ENCODE results near the gene FNTB. TPM values are rescaled to one million over a fixed set of nuclear protein-coding genes. Genes with fewer than 3 reads are reported as not detected.

FNTB gene
- total and polyA plus RNA-seq, 2 donors (not counting 3 experiments of a cell fraction or from before 2014, with no cell fraction given): 21.0 to 21.6 TPM

GRCh38 chr14:64944041-64944440 is 42.7 kb upstream of the FNTB start:
- intact Hi-C loops (cut with micrococcal nuclease) (no loop called here), dilution Hi-C loops (cut with MboI; ENCODE audit: extremely low pct_ligation_motif_present, low sequenced_read_pairs) (no loop called here)
- Histone ChIP-seq H2AFZ (ENCODE audit: low read depth, low read length) (no peak overlapping the region), H3K36me3 (ENCODE audit: control insufficient read depth in 2 of 2, extremely low read depth in 1 of 2, insufficient read depth in 2 of 2, low read length in 2 of 2) (peaks cover 0 to 11% of the 10 kb centered on the region in 2 experiments), H3K9me3 (replicated peaks; ENCODE audit: control insufficient read depth, insufficient read depth, low read length) (no peaks in the 10 kb centered on the region), H3K27ac (ENCODE audit: insufficient read depth, low read depth, low read length) (no peak overlapping the region), H3K4me3 (replicated peaks in 1 of 3; ENCODE audit: insufficient read depth in 1 of 3, low read depth in 1 of 3, low read length in 3 of 3) (no peak overlapping the region), H3K4me1 (ENCODE audit: control insufficient read depth, extremely low read depth, insufficient read depth, low read length) (no peaks in the 10 kb centered on the region), H3K4me2 (ENCODE audit: insufficient read depth, low read length) (no peak overlapping the region), H3K27me3 (ENCODE audit: control insufficient read depth in 2 of 2, insufficient read depth in 2 of 2, low read length in 2 of 2) (no peaks in the 10 kb centered on the region), H3K79me2 (ENCODE audit: control insufficient read depth, insufficient read depth, low read length) (no peaks in the 10 kb centered on the region), H3K9ac (replicated peaks; ENCODE audit: extremely low read depth, insufficient read depth, low read length) (no peak overlapping the region), H3K9me1 (replicated peaks; ENCODE audit: control insufficient read depth, extremely low read depth, insufficient read depth, low read length) (no peaks in the 10 kb centered on the region), H4K20me1 (replicated peaks; ENCODE audit: control insufficient read depth, extremely low read depth, insufficient read depth, low read length) (no peaks in the 10 kb centered on the region)
- FAIRE-seq (no peak), DNase-seq (ENCODE audit: low read depth, low spot score) (no peak)
- no TSS peak for BruUV-seq (replicated peaks)
- CTCF ChIA-PET: interaction anchor here (1.2 to 1.4 kb wide), 2 partner anchors 8 to 76 kb away, joined by 4 read pairs; no protein-coding TSS in a partner anchor
- no peak for TF ChIP-seq EZH2 (IDR thresholded peaks at IDR 0.05; ENCODE audit: borderline replicate concordance, low read depth, low read length, severe bottlenecking)
- no peak for TF ChIP-seq MYC (IDR thresholded peaks at IDR 0.05; ENCODE audit: low read depth, low read length)
- TF ChIP-seq, protein P1, sequence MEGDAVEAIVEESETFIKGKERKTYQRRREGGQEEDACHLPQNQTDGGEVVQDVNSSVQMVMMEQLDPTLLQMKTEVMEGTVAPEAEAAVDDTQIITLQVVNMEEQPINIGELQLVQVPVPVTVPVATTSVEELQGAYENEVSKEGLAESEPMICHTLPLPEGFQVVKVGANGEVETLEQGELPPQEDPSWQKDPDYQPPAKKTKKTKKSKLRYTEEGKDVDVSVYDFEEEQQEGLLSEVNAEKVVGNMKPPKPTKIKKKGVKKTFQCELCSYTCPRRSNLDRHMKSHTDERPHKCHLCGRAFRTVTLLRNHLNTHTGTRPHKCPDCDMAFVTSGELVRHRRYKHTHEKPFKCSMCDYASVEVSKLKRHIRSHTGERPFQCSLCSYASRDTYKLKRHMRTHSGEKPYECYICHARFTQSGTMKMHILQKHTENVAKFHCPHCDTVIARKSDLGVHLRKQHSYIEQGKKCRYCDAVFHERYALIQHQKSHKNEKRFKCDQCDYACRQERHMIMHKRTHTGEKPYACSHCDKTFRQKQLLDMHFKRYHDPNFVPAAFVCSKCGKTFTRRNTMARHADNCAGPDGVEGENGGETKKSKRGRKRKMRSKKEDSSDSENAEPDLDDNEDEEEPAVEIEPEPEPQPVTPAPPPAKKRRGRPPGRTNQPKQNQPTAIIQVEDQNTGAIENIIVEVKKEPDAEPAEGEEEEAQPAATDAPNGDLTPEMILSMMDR (IDR thresholded peaks at IDR 0.05; ENCODE audit: extremely low read depth in 1 of 2, insufficient read depth in 1 of 2, low read depth in 1 of 2, low read length in 2 of 2): no peak
- TF ChIP-seq GATA2 (IDR thresholded peaks at IDR 0.05; ENCODE audit: insufficient read depth, insufficient read length, low read depth, low read length): no peak
- no peak for TF ChIP-seq POLR2AphosphoS5 (IDR thresholded peaks at IDR 0.05; ENCODE audit: insufficient read depth, low read depth, low read length)
- no peak for TF ChIP-seq FOS (IDR thresholded peaks at IDR 0.05; ENCODE audit: borderline replicate concordance, insufficient read depth, low read length)
- no peak for TF ChIP-seq JUN (IDR thresholded peaks at IDR 0.05; ENCODE audit: borderline replicate concordance, insufficient read depth, insufficient read length, low read depth)
- POLR2A ChIA-PET: no interaction called here

Data from endothelial cell of umbilical vein (primary cell).